Endothelial cell of umbilical vein (primary cell): ENCODE measurements around the gene PKNOX2. TPM values are rescaled to one million over a fixed set of nuclear protein-coding genes. Genes with fewer than 3 reads are reported as not detected.

Experiments
- BruUV-seq: library from RNA; stranded (reverse); fragments of 400-500 nt; replicated peaks from 2 replicates; lab custom pipeline; 2021; lab: Mats Ljungman, UMichigan
- CTCF ChIA-PET: fragments of 300-600, 350-600 bp; sonication (Branson Sonifier 250); formaldehyde crosslinking; loops from one replicate; lab custom pipeline; 2021; ENCODE audit warnings: antibody characterized with exemption, inconsistent platforms; lab: Charles Lee
- POLR2A ChIA-PET: fragments of 300-600, 350-600 bp; sonication (Branson Sonifier 250); formaldehyde crosslinking; loops from one replicate; lab custom pipeline; 2021; ENCODE audit warnings: antibody characterized with exemption, inconsistent platforms; lab: Charles Lee
- DNase-seq: peaks from one replicate; pipeline ENCODE4 v3.0.0-alpha.2; 2011; ENCODE audit warnings: low read depth, low spot score
- FAIRE-seq: peaks from 2 replicates; lab custom pipeline; 2011; peaks lifted over from hg19 to GRCh38; lab: Jason Lieb, UNC
- H2AFZ ChIP-seq: 2 replicates; pipeline ENCODE4 v1.6.0; 2012; ENCODE audit warnings: low read depth, low read length, control low read depth, inconsistent platforms
- H3K27ac ChIP-seq: 2 replicates; pipeline ENCODE4 v1.5.1; 2011; ENCODE audit warnings: low read depth, mild to moderate bottlenecking, control low read depth, low read length, moderate library complexity; ENCODE audit not compliant: insufficient read depth
- H3K27me3 ChIP-seq, 2 experiments: 2 replicates each; pipeline versions ENCODE4 v1.6.0 to v1.6.1; 2011; ENCODE audit warnings: low read length in 2 of 2, mixed read lengths in 1 of 2; ENCODE audit not compliant: control insufficient read depth in 2 of 2, insufficient read depth in 2 of 2
- H3K36me3 ChIP-seq, 2 experiments: 2 replicates in 1 of 2; 3 replicates in 1 of 2; pipeline ENCODE4 v1.5.1; 2011; ENCODE audit warnings: low read length in 2 of 2, mild to moderate bottlenecking in 1 of 2, moderate library complexity in 1 of 2; ENCODE audit not compliant: control insufficient read depth in 2 of 2, insufficient read depth in 2 of 2; ENCODE audit errors: extremely low read depth in 1 of 2
- H3K4me1 ChIP-seq: 3 replicates; pipeline ENCODE4 v1.5.1; 2011; ENCODE audit warnings: mild to moderate bottlenecking, low read length; ENCODE audit not compliant: control insufficient read depth, insufficient read depth; ENCODE audit errors: extremely low read depth
- H3K4me2 ChIP-seq: 2 replicates; pipeline ENCODE4 v1.6.1; 2011; ENCODE audit warnings: low read length, control low read depth, mixed read lengths; ENCODE audit not compliant: insufficient read depth
- H3K4me3 ChIP-seq, 3 experiments: fragments of 200-600 bp in 1 of 3; sonication (generic), shearing (Covaris generic) in 1 of 3; replicated peaks in 1 of 3; 2 replicates each; pipeline ENCODE4 v1.5.1; 2011 to 2016; ENCODE audit warnings: control low read depth in 3 of 3, low read length in 3 of 3, mild to moderate bottlenecking in 2 of 3, inconsistent platforms in 1 of 3, low read depth in 1 of 3, moderate library complexity in 1 of 3; ENCODE audit not compliant: insufficient read depth in 1 of 3
- H3K79me2 ChIP-seq: 2 replicates; pipeline ENCODE4 v1.6.0; 2012; ENCODE audit warnings: low read length, inconsistent platforms; ENCODE audit not compliant: control insufficient read depth, insufficient read depth
- H3K9ac ChIP-seq: replicated peaks from 2 replicates; pipeline ENCODE3; 2011; ENCODE audit warnings: low read length, control low read depth; ENCODE audit not compliant: insufficient read depth; ENCODE audit errors: extremely low read depth
- H3K9me1 ChIP-seq: replicated peaks from 3 replicates; pipeline ENCODE4 v1.6.0; 2011; ENCODE audit warnings: mild to moderate bottlenecking, low read length; ENCODE audit not compliant: control insufficient read depth, insufficient read depth; ENCODE audit errors: extremely low read depth
- H3K9me3 ChIP-seq: replicated peaks from 2 replicates; pipeline ENCODE4 v1.5.1; 2012; ENCODE audit warnings: low read length, inconsistent platforms; ENCODE audit not compliant: control insufficient read depth, insufficient read depth
- H4K20me1 ChIP-seq: replicated peaks from 2 replicates; pipeline ENCODE3; 2011; ENCODE audit warnings: mild to moderate bottlenecking, low read length; ENCODE audit not compliant: control insufficient read depth, insufficient read depth; ENCODE audit errors: extremely low read depth
- CTCF ChIP-seq, 2 donors: IDR thresholded peaks; 1 replicate in 1 of 2; 2 replicates in 1 of 2; pipeline ENCODE4 v1.5.1; 2011; ENCODE audit warnings: low read length in 2 of 2, mild to moderate bottlenecking in 2 of 2, moderate library complexity in 2 of 2, control low read depth in 1 of 2, inconsistent platforms in 1 of 2, low read depth in 1 of 2; ENCODE audit not compliant: insufficient read depth in 1 of 2; ENCODE audit errors: extremely low read depth in 1 of 2
- EZH2 ChIP-seq: IDR thresholded peaks from 2 replicates; pipeline ENCODE4 v1.6.1; 2012; ENCODE audit warnings: borderline replicate concordance, low read depth, mild to moderate bottlenecking, moderate library complexity, low read length, inconsistent platforms; ENCODE audit not compliant: severe bottlenecking
- FOS ChIP-seq: IDR thresholded peaks from 2 replicates; pipeline ENCODE4 v1.6.1; 2011; ENCODE audit warnings: mild to moderate bottlenecking, low read length, moderate library complexity, borderline replicate concordance; ENCODE audit not compliant: insufficient read depth
- GATA2 ChIP-seq: IDR thresholded peaks from 2 replicates; pipeline ENCODE4 v1.7.0; 2011; ENCODE audit warnings: low read depth, mild to moderate bottlenecking, moderate library complexity, mixed read lengths, low read length; ENCODE audit not compliant: insufficient read length, insufficient read depth
- JUN ChIP-seq: IDR thresholded peaks from 2 replicates; pipeline ENCODE4 v1.6.1; 2011; ENCODE audit warnings: borderline replicate concordance, low read depth; ENCODE audit not compliant: insufficient read length, insufficient read depth
- MAX ChIP-seq: IDR thresholded peaks from 2 replicates; pipeline ENCODE4 v1.6.1; 2011; ENCODE audit not compliant: insufficient read depth, insufficient read length
- MYC ChIP-seq: IDR thresholded peaks from one replicate; pipeline ENCODE4 v1.6.1; 2011; ENCODE audit warnings: mild to moderate bottlenecking, low read depth, low read length
- POLR2A ChIP-seq: IDR thresholded peaks from 2 replicates; pipeline ENCODE4 v1.6.1; 2012; ENCODE audit warnings: low read depth, mild to moderate bottlenecking, control low read depth, low read length
- POLR2AphosphoS5 ChIP-seq: IDR thresholded peaks from 2 replicates; pipeline ENCODE4 v1.6.1; 2012; ENCODE audit warnings: low read depth, mild to moderate bottlenecking, control low read depth, low read length, moderate library complexity; ENCODE audit not compliant: insufficient read depth
- dilution Hi-C: fragments of 300-500 bp; cut with MboI; formaldehyde crosslinking; loops from one replicate; pipeline ENCODE4 v1.15.0; 2019; ENCODE audit warnings: low sequenced_read_pairs; ENCODE audit not compliant: extremely low pct_ligation_motif_present
- intact Hi-C: fragments of 100-400 bp; cut with micrococcal nuclease; formaldehyde crosslinking; loops from one replicate; pipeline ENCODE4 v1.10.0; 2022
- polyA plus RNA-seq, 4 experiments: library from polyadenylated mRNA; depleted of rRNA in 3 of 4; stranded (reverse) in 3 of 4; unstranded in 1 of 4; fragments of >200 nt; gene quantifications; 2 replicates each; pipeline versions ENCODE4 v1.2.1 to v1.2.3, GENCODE V29; 2011 to 2012; ENCODE audit warnings: missing spikeins in 1 of 4
- total RNA-seq: library from RNA; stranded (reverse); gene quantifications from 2 replicates; pipeline ENCODE4 v1.2.3, GENCODE V29; 2021

PKNOX2 gene
- total and polyA plus RNA-seq, 2 donors (not counting 3 experiments of a cell fraction or from before 2014, with no cell fraction given), result 0.11 to 0.91 TPM

- H3K79me2 ChIP-seq, result no peaks in the 10 kb centered on the region
- no peaks in the 10 kb centered on the region for H3K9me3 ChIP-seq
- H3K27ac ChIP-seq, result no peak overlapping the region
- dilution Hi-C loops (no loop called here), intact Hi-C loops (no loop called here)
- H4K20me1 ChIP-seq, result no peaks in the 10 kb centered on the region
- H2AFZ ChIP-seq, result no peak overlapping the region
- DNase-seq (no peak), FAIRE-seq (no peak)
- no peaks in the 10 kb centered on the region for H3K36me3 ChIP-seq
- TF ChIP-seq MAX (no peak), EZH2 (no peak), CTCF (IDR thresholded peaks at IDR 0.05; ENCODE audit: extremely low read depth in 1 of 2, insufficient read depth in 1 of 2, low read depth in 1 of 2, low read length in 2 of 2) (no peak), JUN (no peak), FOS (no peak), GATA2 (no peak), POLR2AphosphoS5 (no peak), MYC (no peak), POLR2A (no peak)
- no peak overlapping the region for H3K4me3 ChIP-seq
- ChIA-PET CTCF (interaction anchor here (1.1 kb wide), 1 partner anchor 72 kb away, joined by 5 read pairs; no protein-coding TSS in a partner anchor), POLR2A (no interaction called here)
- H3K4me2 ChIP-seq, result no peak overlapping the region
- H3K9ac ChIP-seq, result no peak overlapping the region
- no peaks in the 10 kb centered on the region for H3K4me1 ChIP-seq
- H3K27me3 ChIP-seq, result peaks cover 8 to 13% of the 10 kb centered on the region in 2 experiments
- no peaks in the 10 kb centered on the region for H3K9me1 ChIP-seq
- no TSS peak for BruUV-seq
These were observed 109.8 kb downstream of the PKNOX2 start for GRCh38 chr11:125274309-125274708.
